Muscle of arm (tissue), 14 donors: ENCODE results near the gene HMGB2. TPM values are rescaled to one million over a fixed set of nuclear protein-coding genes. Genes with fewer than 3 reads are reported as not detected.

Experiments
- DNase-seq: peaks from one replicate; pipeline ENCODE4 v3.0.0-alpha.2; 2013
- long read RNA-seq, 11 donors: transcript quantifications; one replicate each; lab custom pipeline, GENCODE V29; 2026
- polyA plus RNA-seq, 12 donors: library from polyadenylated mRNA; unstranded; fragments of 120-200 nt; gene quantifications; one replicate each; pipeline ENCODE4 v1.2.1, GENCODE V29; 2013; ENCODE audit not compliant: insufficient read length in 12 of 12

Gene HMGB2
- 100 to 1,000 TPM in 11 of 12 donors, not detected in 1; 113 to 258 (median 166) TPM for polyA plus RNA-seq
- long read RNA-seq, donor 1, transcript HMGB2-202 (4 exons, 1,032 nt): minor isoform, 17 of 158 reads
- long read RNA-seq, donor 1, transcript HMGB2-201 (5 exons, 1,889 nt): major isoform, 90 of 158 reads
- long read RNA-seq, donor 1, transcript HMGB2-205 (3 exons, 1,841 nt): minor isoform, 9 of 158 reads
- long read RNA-seq, donor 1, partial matches to known transcripts: 38 of 158 reads
- long read RNA-seq, donor 1, other reads (novel, unspliced or antisense): 0 of 158 reads
- long read RNA-seq, donor 2, transcript HMGB2-202 (4 exons, 1,032 nt): minor isoform, 11 of 86 reads
- long read RNA-seq, donor 2, transcript HMGB2-201 (5 exons, 1,889 nt): major isoform, 50 of 86 reads
- long read RNA-seq, donor 2, partial matches to known transcripts: 17 of 86 reads
- long read RNA-seq, donor 2, other reads (novel, unspliced or antisense): 0 of 86 reads
- long read RNA-seq, donor 3, transcript HMGB2-205 (3 exons, 1,841 nt): minor isoform, 6 of 67 reads
- long read RNA-seq, donor 3, transcript HMGB2-201 (5 exons, 1,889 nt): major isoform, 24 of 67 reads
- long read RNA-seq, donor 3, transcript HMGB2-202 (4 exons, 1,032 nt): minor isoform, 21 of 67 reads
- long read RNA-seq, donor 3, partial matches to known transcripts: 15 of 67 reads
- long read RNA-seq, donor 3, other reads (novel, unspliced or antisense): 0 of 67 reads
- long read RNA-seq, donor 4, transcript HMGB2-201 (5 exons, 1,889 nt): major isoform, 20 of 37 reads
- long read RNA-seq, donor 4, transcript HMGB2-202 (4 exons, 1,032 nt): minor isoform, 10 of 37 reads
- long read RNA-seq, donor 4, transcript HMGB2-203 (5 exons, 1,175 nt): minor isoform, 5 of 37 reads
- long read RNA-seq, donor 4, partial matches to known transcripts: 0 of 37 reads
- long read RNA-seq, donor 4, other reads (novel, unspliced or antisense): 0 of 37 reads
- long read RNA-seq, donor 5, transcript HMGB2-201 (5 exons, 1,889 nt): major isoform, 98 of 144 reads
- long read RNA-seq, donor 5, transcript HMGB2-202 (4 exons, 1,032 nt): minor isoform, 39 of 144 reads
- long read RNA-seq, donor 5, partial matches to known transcripts: 0 of 144 reads
- long read RNA-seq, donor 5, other reads (novel, unspliced or antisense): 0 of 144 reads
- long read RNA-seq, donor 6, transcript HMGB2-205 (3 exons, 1,841 nt): minor isoform, 8 of 68 reads
- long read RNA-seq, donor 6, transcript HMGB2-203 (5 exons, 1,175 nt): minor isoform, 5 of 68 reads
- long read RNA-seq, donor 6, transcript HMGB2-201 (5 exons, 1,889 nt): major isoform, 40 of 68 reads
- long read RNA-seq, donor 6, transcript HMGB2-202 (4 exons, 1,032 nt): minor isoform, 15 of 68 reads
- long read RNA-seq, donor 6, partial matches to known transcripts: 0 of 68 reads
- long read RNA-seq, donor 6, other reads (novel, unspliced or antisense): 0 of 68 reads
- long read RNA-seq, donor 7, transcript HMGB2-201 (5 exons, 1,889 nt): major isoform, 33 of 71 reads
- long read RNA-seq, donor 7, transcript HMGB2-202 (4 exons, 1,032 nt): minor isoform, 15 of 71 reads
- long read RNA-seq, donor 7, partial matches to known transcripts: 20 of 71 reads
- long read RNA-seq, donor 7, other reads (novel, unspliced or antisense): 0 of 71 reads
- long read RNA-seq, donor 8, transcript HMGB2-201 (5 exons, 1,889 nt): major isoform, 78 of 108 reads
- long read RNA-seq, donor 8, transcript HMGB2-202 (4 exons, 1,032 nt): minor isoform, 21 of 108 reads
- long read RNA-seq, donor 8, transcript HMGB2-203 (5 exons, 1,175 nt): minor isoform, 5 of 108 reads
- long read RNA-seq, donor 8, partial matches to known transcripts: 0 of 108 reads
- long read RNA-seq, donor 8, other reads (novel, unspliced or antisense): 0 of 108 reads
- long read RNA-seq, donor 9, transcript HMGB2-201 (5 exons, 1,889 nt): major isoform, 40 of 76 reads
- long read RNA-seq, donor 9, transcript HMGB2-202 (4 exons, 1,032 nt): minor isoform, 29 of 76 reads
- long read RNA-seq, donor 9, partial matches to known transcripts: 0 of 76 reads
- long read RNA-seq, donor 9, other reads (novel, unspliced or antisense): 0 of 76 reads
- long read RNA-seq, donor 10, transcript HMGB2-202 (4 exons, 1,032 nt): minor isoform, 11 of 88 reads
- long read RNA-seq, donor 10, transcript HMGB2-203 (5 exons, 1,175 nt): minor isoform, 6 of 88 reads
- long read RNA-seq, donor 10, transcript HMGB2-201 (5 exons, 1,889 nt): major isoform, 61 of 88 reads
- long read RNA-seq, donor 10, partial matches to known transcripts: 7 of 88 reads
- long read RNA-seq, donor 10, other reads (novel, unspliced or antisense): 0 of 88 reads
- long read RNA-seq, donor 11, transcript HMGB2-202 (4 exons, 1,032 nt): minor isoform, 18 of 147 reads
- long read RNA-seq, donor 11, transcript HMGB2-205 (3 exons, 1,841 nt): minor isoform, 8 of 147 reads
- long read RNA-seq, donor 11, transcript HMGB2-203 (5 exons, 1,175 nt): minor isoform, 7 of 147 reads
- long read RNA-seq, donor 11, transcript HMGB2-201 (5 exons, 1,889 nt): major isoform, 90 of 147 reads
- long read RNA-seq, donor 11, partial matches to known transcripts: 24 of 147 reads
- long read RNA-seq, donor 11, other reads (novel, unspliced or antisense): 0 of 147 reads

DNA sequence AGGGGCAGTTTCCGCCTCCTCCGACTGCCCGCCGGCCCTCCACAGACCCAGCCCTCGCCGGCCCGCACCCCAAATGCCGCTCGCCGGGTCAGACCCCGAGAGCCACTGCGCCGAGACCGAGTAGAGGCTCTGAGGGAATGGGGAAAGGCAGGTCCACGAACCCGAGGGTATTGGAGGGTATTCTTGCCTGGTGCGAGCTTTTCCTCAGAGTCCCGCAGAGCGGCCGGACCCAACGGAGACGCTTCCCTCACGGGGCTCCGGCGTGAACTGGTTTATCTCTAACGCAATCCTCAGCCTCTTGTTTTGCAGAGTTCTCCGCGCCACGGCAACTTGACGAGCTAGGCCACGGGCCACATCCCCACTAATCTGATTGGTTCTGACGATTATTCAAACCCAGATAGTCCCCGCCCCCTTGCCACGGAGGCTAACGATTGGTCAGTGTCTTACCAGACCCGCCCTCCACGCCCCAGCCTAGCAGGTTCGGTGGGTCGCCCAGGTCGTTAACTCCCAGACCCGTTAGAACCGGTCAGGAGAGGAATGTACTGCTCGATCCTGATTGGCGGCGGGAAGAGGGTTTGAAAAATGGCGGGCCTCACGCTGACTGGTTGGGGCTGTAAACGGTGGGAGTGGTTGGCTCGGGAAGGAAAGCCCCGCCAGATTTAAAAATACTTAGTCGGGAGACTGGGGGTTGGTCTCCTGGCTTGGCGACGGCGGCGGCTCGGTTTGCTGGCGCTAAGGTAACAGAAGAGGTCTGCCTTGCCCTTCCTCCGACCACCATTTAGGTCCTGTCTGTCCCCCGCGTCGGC, at the start of gene HMGB2:
Gene HMGB2, minus strand, starts transcription at position 274 of the 806 bp plus-strand sequence. CDS start 709 bp downstream, outside the sequence.
- DNase-seq: peak; percentile 100

DNA sequence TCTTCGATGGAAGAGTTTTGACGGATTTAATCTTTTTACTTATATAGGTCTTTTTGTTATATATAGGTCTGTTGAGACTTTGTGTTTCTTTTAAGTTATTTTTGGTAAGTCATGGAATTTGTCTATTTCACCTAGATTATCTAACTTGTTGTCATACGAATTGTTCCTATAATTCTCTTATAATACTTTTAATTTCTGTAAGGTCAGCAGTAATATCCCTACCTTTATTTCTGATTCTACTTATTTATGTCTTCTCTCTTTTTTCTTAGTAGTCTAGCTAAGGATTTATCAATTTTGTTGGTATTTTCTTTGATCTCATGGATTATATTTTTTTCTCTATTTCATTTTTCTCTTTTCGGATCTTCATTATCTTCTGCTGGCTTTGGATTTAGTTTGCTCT, 48.2 kb upstream of the HMGB2 start:
- no peak for DNase-seq

DNA sequence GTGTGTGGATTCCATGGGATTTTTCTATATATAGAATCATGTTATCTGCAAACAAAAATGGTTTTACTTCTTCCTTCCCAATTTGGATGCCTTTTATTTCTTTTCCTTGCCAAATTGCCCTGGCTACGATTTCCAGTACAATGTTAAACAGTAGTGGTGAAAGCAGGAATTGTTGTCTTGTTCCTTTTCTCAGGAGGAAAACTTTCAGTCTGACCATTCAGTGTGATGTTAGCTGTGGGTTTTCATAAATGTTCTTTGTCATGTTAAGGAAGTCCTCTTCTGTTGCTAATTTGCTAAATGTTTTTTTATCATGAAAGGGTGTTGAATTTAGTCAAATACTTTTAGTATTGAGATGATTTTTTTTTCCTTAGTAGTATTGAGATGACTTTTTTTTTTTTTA, 47.5 kb upstream of the HMGB2 start:
- no peak for DNase-seq

DNA sequence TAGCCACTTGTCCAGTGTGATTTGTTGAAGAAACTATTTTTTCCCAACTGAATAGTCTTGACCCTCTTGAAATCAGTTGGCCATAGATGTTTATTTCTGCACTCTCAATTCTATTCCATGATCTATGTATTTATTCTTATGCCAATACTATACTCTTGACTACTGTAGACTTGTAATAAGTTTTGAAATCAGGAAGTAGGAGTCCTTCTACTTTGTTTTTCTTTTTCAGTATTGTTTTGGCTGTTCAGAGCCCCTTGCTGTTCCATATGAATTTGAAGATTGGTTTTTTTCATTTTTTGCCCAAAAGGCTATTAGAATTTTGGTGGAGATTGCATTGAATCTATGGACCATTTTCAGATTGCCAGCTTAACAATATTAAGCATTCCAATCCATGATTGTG, 46.8 kb upstream of the HMGB2 start:
- no peak for DNase-seq

DNA sequence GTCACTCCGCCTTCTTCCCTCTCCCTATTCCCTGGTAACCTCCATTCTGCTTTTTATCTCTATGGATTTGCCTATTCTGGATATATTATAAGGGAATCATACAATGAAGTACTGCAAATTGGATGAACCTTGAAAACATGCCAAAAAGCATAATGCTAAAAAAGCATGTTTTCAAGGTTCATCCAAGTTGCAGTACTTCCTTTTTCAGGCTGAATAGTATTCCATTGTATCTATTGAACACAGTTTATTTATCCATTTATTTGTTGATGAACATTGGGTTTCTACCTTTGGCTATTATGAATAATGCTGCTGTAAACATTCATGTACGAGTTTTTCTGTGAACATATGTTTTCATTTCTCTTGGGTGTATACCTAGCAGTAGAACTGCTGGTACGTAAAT, 45.8 kb upstream of the HMGB2 start:
- no peak for DNase-seq

DNA sequence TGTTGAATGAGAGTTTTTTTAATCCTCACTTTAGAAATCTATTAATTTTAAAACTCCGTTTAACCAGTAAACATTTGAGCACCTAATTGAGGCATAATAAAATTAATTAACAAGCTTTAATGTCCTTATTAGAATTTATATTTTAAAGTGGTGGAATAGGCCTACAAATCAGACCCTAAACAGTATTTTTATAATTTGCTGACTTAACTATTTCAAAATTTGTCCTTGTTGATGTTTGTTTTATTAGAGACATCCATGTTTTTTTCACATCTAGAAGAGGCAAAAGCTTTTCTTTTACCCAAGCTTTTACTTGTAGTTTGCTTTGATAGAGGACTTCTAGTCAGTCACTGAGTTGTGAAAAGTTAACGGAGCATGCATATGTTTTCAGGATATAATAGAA, 40.4 kb upstream of the HMGB2 start:
- no peak for DNase-seq

DNA sequence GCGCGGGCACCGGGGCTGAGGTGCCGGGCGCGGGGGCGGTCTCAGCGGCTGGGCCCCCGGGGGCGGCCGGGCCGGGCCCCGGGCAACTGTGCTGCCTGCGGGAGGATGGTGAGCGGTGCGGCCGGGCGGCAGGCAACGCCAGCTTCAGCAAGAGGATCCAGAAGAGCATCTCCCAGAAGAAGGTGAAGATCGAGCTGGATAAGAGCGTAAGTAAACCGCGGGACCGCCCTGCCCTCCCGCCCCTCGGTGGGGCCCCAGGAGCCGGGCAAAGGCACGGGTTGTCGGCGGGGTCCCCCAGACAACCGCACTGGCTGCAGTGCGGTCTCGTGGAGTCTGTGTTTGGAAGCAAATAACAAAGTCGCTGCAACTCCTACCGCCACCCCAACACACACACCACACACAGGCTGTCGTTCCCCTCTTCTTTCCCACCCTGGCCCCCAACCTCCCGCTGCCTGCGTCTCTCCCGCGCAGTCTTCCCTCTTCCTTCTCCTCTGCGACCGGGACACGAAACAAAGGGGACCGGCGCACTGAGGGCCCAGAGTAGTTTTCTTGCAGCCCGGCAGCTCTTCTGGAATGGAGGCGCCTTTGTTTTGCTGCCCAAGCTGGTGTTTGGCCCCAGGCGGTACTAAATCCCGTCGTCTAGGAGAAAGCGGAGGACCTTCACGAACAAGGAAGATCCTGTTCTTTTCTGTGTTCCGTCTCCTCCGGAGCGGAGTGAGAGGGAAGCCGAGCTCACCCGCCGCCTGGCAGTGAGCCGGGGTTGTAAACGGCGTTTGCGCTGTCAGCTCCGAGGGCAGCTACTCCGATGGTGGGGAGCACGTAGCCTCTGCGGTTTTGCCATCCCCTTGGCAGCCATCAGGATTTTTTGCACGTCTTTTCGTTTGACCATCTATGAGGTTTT, 37.4 kb upstream of the HMGB2 start:
- DNase-seq: peak; percentile 84

DNA sequence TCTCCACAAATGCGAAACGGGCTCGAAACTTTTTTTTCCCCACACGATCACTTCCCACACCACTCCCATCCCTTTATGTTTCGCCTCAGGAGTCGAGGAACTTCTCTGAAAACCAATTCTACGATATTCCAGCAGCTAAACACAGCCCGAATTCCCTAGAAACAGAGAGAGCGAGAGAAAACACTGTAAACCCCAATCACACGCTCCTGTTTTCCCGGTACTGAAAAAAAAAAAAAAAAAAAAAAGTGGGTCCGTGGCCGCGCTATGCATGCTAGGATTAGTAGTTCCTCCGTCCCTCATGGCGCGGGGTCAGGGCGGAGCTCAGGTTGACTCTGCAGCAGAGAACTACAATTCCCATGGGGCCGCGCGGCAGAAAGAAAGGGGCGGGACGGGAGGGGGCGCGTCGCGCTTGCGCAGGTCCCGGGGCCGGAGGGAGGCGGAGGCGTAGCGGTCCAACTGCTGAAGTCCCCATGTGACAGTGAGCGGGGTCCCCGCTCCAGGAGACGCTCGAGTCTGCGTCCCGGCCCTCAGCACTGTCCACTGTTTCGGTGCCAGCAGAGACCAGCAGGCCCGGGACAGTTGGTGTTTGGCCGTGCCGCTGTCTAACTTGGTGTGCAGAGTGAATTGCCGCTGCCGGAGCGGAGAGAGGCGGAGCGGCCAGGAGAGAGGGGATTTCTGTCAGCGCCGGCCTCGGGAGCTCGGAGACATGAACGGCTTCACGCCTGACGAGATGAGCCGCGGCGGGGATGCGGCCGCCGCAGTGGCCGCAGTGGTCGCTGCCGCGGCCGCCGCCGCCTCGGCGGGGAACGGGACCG, 36.5 kb upstream of the HMGB2 start, which contains the start of gene SAP30:
Gene SAP30, plus strand, starts transcription at position 478 of the 815 bp plus-strand sequence. Its CDS starts 229 bp downstream, at position 707.
- peak; percentile 100 for DNase-seq

DNA sequence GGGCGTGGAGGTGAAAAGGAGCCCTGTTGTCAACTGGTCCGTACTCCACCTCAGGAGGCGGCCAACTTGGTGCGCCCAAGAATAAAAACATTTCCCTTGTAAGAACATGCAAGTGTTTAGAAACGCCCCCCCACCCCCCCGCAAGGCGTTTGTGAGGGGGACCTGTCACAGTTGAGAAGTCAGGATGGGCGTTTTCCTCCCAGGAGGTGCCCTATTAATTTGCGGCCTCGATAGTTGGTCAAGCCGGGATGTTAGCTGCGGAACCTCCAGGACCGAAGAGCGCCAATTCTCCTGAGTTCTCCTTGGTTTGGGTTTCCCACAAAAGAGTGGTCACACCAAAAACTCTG, 35.9 kb upstream of the HMGB2 start:
- no peak for DNase-seq

DNA sequence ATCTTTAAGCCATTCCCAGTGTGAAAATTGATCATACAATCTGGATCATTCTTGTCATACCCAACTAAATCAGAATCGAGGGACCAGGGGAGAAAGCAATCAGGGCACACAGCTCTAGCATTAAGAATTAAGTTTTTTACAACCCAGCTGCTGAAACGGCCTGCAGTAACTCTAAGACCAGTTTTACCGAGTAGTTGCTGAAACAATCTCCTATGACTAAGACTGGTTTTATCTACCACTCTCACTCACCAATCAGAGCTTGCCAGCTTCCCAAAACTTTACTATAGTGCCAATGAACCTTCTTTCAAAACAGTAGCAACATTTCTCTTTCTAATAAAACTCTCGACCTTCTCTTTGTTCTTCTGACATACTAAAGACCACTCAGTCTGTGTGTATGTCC, 33.8 kb upstream of the HMGB2 start:
- DNase-seq: no peak

DNA sequence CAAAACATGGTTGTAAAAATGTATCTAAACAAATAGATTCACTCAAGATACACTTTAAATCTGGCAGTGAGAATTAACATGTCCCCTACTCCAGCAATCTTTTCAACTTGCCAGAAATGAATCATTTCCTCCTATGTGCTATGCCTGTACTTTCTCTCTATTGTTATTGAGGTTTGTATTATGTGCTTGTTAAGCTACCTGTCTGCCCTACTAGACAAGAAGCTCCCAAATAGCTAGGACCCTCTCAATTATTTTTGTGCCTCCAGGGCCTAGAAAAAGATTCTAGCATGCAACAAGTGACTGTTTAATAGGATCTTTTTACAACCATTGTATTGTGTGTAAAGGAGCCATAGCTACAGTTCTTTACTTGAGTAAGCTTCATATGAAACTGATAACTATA, 33.1 kb upstream of the HMGB2 start:
- no peak for DNase-seq

DNA sequence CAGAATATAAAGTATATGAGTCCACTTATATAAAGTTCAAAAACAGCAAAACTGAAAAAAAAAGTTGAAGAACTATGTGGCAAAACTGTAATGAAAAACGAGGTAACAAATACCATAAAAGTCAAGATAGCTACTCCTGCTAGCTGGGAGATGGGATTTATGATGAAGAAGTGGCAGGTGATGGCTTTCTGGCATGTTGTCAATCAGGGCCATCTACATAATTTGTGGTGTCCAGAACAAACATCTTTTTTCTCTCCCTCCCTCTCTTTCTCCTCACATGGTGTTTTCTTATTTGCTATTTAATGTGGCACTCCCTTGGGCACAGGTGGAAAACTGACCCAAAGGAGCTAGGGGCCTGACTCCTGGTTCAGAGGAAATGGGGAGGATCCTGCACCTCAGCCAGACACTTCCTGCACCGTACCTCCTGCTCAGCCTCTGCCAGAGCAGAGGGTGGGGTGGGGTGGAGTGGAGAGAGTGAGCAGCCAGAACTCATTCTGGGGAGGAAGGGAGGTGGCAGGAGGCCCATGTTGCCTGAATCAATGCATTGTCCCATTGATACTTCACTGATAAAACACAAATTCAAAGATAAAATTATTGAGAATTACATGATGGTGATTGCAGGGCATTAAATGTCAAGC, 31.3 kb upstream of the HMGB2 start:
- DNase-seq: no peak

DNA sequence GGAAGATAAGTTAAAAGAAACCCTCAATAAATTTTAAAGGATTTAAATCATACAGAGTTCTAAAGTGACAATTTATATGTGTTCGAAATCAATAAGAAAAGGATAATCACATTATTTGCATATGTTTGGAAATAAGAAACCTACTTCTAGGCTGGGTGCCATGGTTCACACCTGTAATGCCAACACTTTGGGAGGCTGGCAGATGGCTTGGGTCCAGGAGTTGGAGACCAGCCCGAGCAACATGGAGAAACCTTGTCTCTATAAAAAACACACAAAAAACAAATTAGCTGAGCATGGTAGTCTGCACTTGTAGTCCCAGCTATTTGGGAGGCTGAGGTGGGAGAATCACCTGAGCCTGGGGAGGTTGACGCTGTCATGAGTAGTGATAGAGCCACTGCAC, 28.5 kb upstream of the HMGB2 start:
- DNase-seq: no peak

DNA sequence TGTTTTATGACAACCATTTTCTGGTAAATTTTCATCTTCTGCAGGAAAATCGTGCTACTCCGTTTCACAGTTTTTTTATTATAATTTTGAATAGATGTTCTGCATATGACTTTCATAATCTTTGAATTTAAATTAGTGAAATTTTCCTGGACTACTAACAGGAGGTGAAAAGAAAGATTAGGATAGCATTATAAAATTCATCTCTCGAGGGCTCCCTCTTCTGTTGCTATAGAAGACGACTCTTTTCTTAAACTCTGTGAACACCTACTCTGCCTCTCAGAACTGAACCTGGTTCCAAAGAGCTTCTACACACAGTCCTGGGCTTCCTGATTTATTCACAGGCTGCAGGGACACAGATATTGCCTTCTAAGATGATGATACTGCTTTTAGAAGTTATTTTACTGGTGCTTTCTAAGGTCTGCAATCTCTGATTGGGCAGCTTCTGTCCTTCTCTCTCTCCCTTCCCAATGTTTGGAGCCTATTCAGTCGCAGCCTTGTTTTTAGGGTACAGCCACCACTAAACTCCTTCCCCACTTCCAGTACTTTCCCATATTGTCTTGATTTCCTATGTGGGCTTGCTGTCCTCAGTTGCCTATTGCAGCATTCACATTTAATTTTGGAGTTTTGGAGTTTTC, 26.5 kb upstream of the HMGB2 start:
- DNase-seq: no peak

DNA sequence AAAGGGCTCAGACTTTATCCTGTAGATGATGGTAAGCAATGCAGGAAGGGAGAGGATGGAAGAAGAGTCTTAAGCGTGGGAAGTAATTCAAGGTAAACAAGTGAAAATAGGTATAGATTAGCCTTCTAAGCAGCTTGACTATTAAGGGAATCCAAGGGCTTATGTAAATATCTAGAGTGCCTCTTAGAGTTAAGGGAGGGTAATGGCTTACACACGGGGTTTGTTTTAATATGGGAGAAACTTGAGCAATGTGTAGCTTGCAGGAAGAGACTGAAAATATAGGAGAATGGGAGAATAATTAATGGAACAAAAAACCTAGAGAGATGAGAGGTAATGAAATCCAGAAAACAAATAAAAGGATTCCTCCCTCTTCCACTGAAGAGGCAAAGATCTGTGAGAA, 23.8 kb upstream of the HMGB2 start:
- no peak for DNase-seq
